Stimulated activated CD8-positive, alpha-beta memory T cell treated with anti-CD3 and anti-CD28 coated beads, Interleukin-15, amount 100 ng/mL, for 48 hours (primary cell): ENCODE results near the gene BICRAL.
A peak's percentile ranks its signal among the peaks of the same experiment; 100 is the strongest.
"Not testable (repeated sequence)": the region's sequence is repeated elsewhere in the genome, so short reads cannot be mapped to it uniquely, and the experiment has no call there.

Source experiments
- DNase-seq, 2 donors: peaks; one replicate each; pipeline ENCODE4 v3.0.0-alpha.2; 2020; ENCODE audit warnings: low read depth in 2 of 2

Gene BICRAL, protein sequence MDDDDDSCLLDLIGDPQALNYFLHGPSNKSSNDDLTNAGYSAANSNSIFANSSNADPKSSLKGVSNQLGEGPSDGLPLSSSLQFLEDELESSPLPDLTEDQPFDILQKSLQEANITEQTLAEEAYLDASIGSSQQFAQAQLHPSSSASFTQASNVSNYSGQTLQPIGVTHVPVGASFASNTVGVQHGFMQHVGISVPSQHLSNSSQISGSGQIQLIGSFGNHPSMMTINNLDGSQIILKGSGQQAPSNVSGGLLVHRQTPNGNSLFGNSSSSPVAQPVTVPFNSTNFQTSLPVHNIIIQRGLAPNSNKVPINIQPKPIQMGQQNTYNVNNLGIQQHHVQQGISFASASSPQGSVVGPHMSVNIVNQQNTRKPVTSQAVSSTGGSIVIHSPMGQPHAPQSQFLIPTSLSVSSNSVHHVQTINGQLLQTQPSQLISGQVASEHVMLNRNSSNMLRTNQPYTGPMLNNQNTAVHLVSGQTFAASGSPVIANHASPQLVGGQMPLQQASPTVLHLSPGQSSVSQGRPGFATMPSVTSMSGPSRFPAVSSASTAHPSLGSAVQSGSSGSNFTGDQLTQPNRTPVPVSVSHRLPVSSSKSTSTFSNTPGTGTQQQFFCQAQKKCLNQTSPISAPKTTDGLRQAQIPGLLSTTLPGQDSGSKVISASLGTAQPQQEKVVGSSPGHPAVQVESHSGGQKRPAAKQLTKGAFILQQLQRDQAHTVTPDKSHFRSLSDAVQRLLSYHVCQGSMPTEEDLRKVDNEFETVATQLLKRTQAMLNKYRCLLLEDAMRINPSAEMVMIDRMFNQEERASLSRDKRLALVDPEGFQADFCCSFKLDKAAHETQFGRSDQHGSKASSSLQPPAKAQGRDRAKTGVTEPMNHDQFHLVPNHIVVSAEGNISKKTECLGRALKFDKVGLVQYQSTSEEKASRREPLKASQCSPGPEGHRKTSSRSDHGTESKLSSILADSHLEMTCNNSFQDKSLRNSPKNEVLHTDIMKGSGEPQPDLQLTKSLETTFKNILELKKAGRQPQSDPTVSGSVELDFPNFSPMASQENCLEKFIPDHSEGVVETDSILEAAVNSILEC

DNA sequence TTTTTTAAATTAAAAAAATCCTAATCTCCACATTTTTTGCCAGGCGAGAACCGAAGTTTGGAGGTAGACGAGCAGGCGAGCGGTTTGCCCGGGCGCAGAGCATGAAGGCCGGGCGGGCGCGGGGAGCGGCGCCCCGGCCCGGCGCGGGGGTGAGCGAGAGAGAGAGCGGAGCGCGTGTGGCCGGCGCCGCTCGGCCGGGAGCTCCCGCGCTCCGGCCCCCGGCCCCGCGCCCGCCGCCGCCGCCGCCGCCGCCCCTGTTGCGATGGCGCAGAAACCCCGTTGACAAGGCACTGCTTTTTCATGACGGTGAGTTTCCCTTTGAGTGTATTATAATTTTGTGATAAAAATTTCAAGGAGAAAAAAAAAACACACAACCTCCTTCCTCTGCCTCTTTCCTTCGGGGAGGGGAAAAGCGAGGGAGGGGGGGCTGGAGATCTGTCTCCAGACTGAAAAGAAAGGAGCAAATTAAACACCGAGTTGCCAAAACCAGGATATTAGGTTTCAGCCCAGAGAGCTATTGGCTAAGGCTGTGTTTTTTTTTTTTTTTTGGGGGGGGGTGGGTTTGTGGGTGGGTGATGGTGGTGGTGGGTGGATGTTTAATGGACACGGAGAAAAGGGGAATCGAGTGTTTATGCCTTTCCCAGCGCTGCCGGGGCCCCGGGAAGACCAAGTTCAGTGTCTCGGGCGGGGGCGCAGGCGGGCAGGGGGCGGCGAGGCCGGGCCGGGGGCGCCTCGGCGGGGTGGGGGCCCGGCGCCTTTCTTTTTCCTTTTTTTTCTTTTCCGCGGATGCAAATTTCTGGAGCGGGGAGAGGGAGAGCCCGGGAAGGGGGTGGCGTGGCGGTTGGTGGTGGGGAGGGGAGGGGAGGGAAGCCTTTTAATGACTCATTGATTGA, at the start of gene BICRAL:
TSS of gene BICRAL (plus strand) at position 257 of the 893 bp plus-strand sequence. CDS start 39,971 bp downstream, outside the sequence.
- peak in 1 of 2 donors; percentile 38 for DNase-seq

DNA sequence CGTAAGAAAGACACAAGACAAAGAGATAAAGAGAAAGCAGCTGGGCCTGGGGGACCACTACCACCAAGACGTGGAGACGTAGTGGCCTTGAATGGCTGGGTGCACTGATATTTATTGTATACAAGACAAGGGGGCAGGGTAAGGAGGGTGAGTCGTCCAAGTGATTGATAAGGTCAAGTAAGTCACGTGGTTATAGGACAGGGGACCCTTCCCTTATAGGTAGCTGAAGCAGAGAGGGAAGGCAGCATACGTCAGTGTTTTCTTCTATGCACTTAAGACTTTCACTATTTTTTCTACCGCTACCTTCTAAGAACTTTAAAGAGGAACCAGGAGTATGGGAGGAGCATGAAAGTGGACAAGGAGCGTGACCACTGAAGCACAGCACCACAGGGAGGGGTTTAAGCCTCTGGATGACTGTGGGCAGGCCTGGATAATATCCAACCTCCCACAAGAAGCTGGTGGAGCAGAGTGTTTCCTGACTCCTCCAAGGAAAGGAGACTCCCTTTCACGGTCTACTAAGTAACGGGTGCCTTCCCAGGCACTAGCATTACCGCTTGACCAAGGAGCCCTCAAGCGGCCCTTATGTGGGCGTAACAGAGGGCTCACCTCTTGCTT, 47.9 kb upstream of the BICRAL start:
- not testable (repeated sequence) for DNase-seq

GRCh38 chr6:42735976-42736375, 45.9 kb upstream of the BICRAL start:
- no peak for DNase-seq

DNA sequence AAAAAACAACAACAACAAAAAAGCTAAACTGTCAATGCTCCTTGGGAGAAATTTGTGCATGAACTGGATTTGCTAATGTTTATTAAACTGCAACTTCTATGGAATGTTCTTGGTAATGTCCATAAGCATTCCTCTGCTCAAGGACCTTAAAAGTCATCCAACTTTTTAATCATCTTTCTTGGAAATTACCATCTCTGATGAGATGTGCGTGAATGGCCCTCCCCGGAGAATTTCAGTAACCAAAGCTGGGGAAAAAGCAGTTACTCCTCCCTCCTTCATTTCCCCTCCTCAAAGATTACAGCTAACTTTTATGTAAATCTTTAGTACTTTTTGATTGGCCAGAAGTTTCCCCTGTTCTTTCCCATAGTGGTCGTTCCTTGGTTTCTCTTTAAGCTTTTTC, 41.1 kb upstream of the BICRAL start:
- DNase-seq: no peak

DNA sequence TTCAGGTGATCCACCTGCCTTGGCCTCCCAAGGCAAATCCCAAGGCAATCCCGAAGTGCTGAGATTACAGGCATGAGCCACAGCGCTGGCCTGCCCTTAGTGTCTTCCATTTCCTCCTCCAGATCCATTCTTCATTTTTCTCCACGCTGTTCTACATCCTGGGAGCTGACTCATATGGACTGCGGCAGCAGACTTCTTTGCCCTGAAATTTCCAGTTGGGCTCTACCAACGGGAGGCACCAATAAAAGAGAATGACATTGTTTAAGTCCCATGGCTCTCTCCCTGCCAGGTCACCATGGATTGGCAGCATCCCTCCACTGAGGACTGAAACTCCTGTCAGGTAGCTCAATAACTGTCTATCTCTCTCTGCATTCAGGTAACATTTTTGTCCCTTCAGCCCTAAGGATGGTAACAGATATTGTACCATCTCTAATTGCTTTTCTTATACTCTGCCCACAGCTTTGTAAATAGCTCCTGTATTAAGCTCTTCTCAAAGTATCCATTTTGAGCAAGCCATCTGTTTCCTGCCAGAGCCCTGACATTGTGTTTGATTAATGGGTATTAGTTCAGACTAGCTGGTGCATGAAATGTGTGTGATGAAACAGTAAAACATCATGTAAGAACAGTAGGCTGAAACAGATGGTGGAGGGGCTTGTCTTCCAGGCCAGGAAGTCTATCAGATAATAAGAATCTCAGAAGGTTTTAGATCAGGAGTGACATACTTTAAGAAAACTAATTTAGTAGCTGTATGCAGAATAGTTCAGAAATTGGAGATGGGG, 39.5 kb upstream of the BICRAL start:
- no peak for DNase-seq

DNA sequence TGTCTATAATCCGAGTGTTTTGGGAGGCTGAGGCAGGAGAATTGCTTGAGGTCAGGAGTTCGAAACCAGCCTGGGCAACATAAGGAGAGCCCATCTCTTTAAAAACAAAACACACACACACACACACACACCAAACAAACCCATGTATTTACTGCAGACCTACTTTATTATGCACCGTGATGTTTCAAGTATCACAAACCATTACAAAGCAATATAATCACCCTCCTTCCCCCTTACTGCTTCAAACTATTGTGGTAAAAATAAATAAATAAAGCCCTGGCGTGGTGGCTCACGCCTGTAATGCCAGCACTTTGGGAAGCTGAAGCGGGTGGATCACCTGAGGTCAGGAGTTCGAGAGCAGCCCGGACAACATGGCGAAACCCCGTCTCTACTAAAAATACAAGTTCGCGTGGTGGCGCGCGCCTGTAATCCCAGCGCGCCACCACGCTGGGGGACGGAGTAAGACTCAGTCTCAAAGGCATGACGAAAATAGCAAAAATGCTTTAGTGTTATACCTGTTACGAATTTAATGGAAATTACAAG, 37.4 kb upstream of the BICRAL start:
- DNase-seq: no peak

DNA sequence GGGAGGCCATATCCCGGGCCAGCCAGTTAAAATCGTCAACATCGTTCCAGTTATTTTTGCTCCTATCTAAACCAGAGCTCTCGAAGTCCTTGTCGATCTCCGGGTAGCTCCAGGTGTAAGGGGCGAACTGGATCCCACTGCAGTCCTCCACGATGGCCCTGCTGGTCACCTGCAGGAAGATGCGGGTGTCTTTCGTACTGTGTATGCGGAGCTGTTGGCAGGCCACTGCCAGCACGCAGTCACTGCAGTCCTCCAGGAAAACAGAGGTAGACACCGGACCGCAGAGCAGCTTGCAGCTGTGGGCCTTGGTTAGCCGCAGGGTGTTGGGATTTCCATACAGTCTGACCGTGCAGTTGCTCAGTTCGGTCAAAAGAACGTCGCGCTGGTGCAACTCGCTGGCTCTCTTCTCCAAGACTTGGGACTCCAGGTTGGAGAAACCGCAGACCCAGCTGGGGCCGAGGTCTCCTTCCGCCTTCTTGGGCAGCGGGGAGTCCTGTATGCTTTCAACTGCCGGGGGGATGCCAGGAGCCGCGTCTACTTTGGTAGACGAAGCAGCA, 36.7 kb upstream of the BICRAL start:
- DNase-seq: peak; percentile 16 to 39

- DNase-seq: peak; percentile 86 to 89
Observed at GRCh38 chr6:42745640-42746462, 36.0 kb upstream of the BICRAL start, which contains the start of gene TBCC. TBCC (minus strand) TSS chr6:42746103; CDS start chr6:42746073, 30 bp downstream.

- DNase-seq: peak; percentile 79 to 82
Observed at GRCh38 chr6:42746463-42747391, 35.1 kb upstream of the BICRAL start.

GRCh38 chr6:42748203-42748898, 33.5 kb upstream of the BICRAL start:
- no peak for DNase-seq

DNA sequence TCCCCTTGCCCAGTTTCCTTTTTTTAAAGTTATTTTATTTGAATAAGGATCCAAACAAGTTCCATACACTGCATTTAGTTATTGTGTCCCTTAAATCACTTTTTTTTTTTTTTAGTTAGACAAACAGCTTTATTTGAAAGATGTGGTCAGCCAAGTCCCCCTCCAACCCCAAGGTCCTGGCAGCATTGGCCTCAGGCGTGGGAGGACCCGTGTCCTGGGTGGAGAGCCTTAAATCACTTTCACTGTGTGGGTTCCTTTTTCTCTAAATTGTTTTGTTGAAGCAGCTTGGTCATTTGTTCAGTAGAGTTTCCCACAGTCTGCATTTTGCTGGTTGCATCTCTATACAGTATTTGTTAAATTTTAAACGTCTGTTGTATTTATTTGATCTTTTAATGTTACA, 30.8 kb upstream of the BICRAL start:
- no peak for DNase-seq

GRCh38 chr6:42754759-42755158, 27.1 kb upstream of the BICRAL start:
- DNase-seq: no peak

DNA sequence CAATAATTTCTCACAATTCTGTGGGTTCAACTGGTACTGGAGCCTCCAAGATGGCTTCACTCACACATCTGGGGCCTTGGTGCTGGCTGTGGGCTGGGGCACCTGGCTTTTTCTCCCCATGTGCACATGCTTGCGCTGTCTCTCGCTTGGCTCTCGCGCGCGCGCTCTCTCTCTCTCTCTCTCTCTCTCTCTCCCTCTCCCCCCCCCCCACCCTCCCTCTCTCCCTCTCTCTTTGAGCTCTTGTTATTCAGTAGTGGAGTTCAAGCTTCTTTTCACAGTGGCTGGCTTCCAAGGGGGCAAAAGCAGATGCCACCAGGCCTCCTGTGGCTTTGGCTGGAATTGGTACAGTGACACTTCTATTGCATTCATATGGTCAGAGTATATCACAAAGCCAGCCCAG, 25.1 kb upstream of the BICRAL start:
- no peak for DNase-seq

DNA sequence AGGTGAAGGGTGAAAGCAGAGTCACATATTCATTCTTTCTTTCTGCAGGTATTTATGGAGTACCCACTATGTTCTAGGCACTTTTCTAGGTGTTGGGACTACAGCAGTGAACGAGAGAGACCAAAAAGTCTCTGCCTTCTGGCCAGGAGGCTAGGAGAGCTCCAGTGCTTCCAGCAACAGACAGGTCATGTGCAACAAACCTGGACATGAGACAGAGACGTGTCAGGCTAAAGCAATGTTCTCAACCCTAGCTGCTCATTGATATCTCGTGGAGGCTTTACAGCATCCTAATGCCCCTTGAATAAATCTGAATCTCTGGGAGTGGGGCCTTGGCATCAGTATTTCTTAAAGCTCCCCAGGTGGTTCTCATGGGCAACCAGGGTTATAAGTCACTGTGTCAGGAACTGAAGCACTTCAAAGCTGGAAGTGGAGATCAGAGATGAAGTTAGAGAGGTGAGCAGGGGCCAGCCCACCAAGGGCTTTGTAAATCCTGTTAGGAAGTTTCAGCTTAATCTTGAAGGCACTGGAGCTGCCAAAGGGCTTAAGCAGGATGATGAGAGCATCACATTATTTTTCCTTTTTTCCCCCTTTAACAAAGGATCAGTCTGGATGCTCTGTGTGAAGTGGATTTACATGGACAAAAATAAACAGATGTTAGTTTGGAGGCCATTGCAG, 23.0 kb upstream of the BICRAL start:
- DNase-seq: no peak

GRCh38 chr6:42761287-42762067, 20.4 kb upstream of the BICRAL start:
- DNase-seq: no peak
